ENCODE measurements around the gene AXL. TPM values are rescaled to one million over a fixed set of nuclear protein-coding genes. Genes with fewer than 3 reads are reported as not detected.

The AXL gene
- total and polyA plus RNA-seq, 2 experiments from 2014 or later: 340 to 421 TPM

- Histone ChIP-seq H3K9me2 (ENCODE audit: insufficient read depth) (no peaks in the 10 kb centered on the region), H4K20me1 (ENCODE audit: insufficient read depth) (no peaks in the 10 kb centered on the region), H3F3A (ENCODE audit: insufficient read depth) (peaks cover 43% of the 10 kb centered on the region), H3K4me3 (no peak overlapping the region), H2AFZ (no peak overlapping the region), H3K4me1 (ENCODE audit: insufficient read depth) (no peaks in the 10 kb centered on the region), H3K27ac (no peak overlapping the region), H3K9me3 (ENCODE audit: low read depth) (no peaks in the 10 kb centered on the region), H3K27me3 (replicated peaks; ENCODE audit: insufficient read depth) (no peaks in the 10 kb centered on the region), H3K4me2 (ENCODE audit: unreplicated experiment) (no peak overlapping the region), H3K9ac (no peak overlapping the region), H3K36me3 (ENCODE audit: low read depth) (peaks cover 76% of the 10 kb centered on the region), H3K79me2 (ENCODE audit: insufficient read depth) (peaks cover 88% of the 10 kb centered on the region)
- TF ChIP-seq EZH2phosphoT487 (IDR thresholded peaks at IDR 0.05; ENCODE audit: insufficient read depth, low read depth): no peak
- no peak for TF ChIP-seq EZH2 (IDR thresholded peaks at IDR 0.05; ENCODE audit: insufficient read depth, poor library complexity, severe bottlenecking)
- WGBS, 2 experiments (ENCODE audit: low coverage in 1 of 2, low lambda C conversion rate in 2 of 2, missing lambda C conversion rate in 2 of 2): 90 to 91% methylated on average over 4 of the region's 4 CpGs
- no peak for DNase-seq
- in situ Hi-C loops (cut with MboI): no loop called here
These were observed 16.5 kb downstream of the AXL start for GRCh38 chr19:41235480-41235879.

GRCh38 chr19:41238244-41238643 is 19.2 kb downstream of the AXL start:
- no peaks in the 10 kb centered on the region for H3K9me2 ChIP-seq (ENCODE audit: insufficient read depth)
- in situ Hi-C loops (cut with MboI): no loop called here
- peaks cover 40% of the 10 kb centered on the region for H3F3A ChIP-seq (ENCODE audit: insufficient read depth)
- TF ChIP-seq EZH2 (IDR thresholded peaks at IDR 0.05; ENCODE audit: insufficient read depth, poor library complexity, severe bottlenecking) (no peak), EZH2phosphoT487 (IDR thresholded peaks at IDR 0.05; ENCODE audit: insufficient read depth, low read depth) (no peak)
- H3K4me3 ChIP-seq: no peak overlapping the region
- no peaks in the 10 kb centered on the region for H4K20me1 ChIP-seq (ENCODE audit: insufficient read depth)
- DNase-seq: no peak
- H3K27ac ChIP-seq: no peak overlapping the region
- no peak overlapping the region for H2AFZ ChIP-seq
- no peak overlapping the region for H3K4me2 ChIP-seq (ENCODE audit: unreplicated experiment)
- no peaks in the 10 kb centered on the region for H3K27me3 ChIP-seq (replicated peaks; ENCODE audit: insufficient read depth)
- H3K9ac ChIP-seq: no peak overlapping the region
- WGBS, 2 experiments (ENCODE audit: low coverage in 1 of 2, low lambda C conversion rate in 2 of 2, missing lambda C conversion rate in 2 of 2): 90 to 93% methylated on average over 8 to 10 of the region's 10 CpGs
- peaks cover 77% of the 10 kb centered on the region for H3K36me3 ChIP-seq (ENCODE audit: low read depth)
- H3K9me3 ChIP-seq (ENCODE audit: low read depth): no peaks in the 10 kb centered on the region
- no peaks in the 10 kb centered on the region for H3K4me1 ChIP-seq (ENCODE audit: insufficient read depth)
- peaks cover 88% of the 10 kb centered on the region for H3K79me2 ChIP-seq (ENCODE audit: insufficient read depth)

DNA sequence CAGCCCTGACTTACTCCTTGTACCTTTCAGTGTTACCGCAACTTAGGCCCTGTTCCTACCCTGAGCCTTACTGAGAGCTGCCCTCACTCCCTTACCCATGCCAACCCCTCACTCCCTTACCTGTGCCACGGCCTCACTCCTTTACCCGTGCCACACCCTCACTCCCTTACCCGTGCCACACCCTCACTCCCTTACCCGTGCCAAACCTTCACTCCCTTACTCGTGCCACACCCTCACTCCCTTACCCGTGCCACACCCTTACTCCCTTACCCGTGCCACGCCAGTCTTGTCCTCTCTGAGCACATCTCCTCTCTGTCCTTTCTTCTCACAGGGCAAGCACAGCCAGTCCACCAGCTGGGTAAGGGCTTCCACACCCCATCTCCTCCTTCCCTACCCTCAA is 20.3 kb downstream of the AXL start:
- in situ Hi-C loops (cut with MboI): no loop called here
- Histone ChIP-seq H3K9me2 (ENCODE audit: insufficient read depth) (no peaks in the 10 kb centered on the region), H2AFZ (no peak overlapping the region), H3F3A (ENCODE audit: insufficient read depth) (peaks cover 40% of the 10 kb centered on the region), H3K36me3 (ENCODE audit: low read depth) (peaks cover 77% of the 10 kb centered on the region), H3K4me1 (ENCODE audit: insufficient read depth) (no peaks in the 10 kb centered on the region), H3K79me2 (ENCODE audit: insufficient read depth) (peaks cover 85% of the 10 kb centered on the region), H4K20me1 (ENCODE audit: insufficient read depth) (no peaks in the 10 kb centered on the region), H3K27ac (no peak overlapping the region), H3K4me3 (no peak overlapping the region), H3K9ac (no peak overlapping the region), H3K4me2 (ENCODE audit: unreplicated experiment) (no peak overlapping the region), H3K27me3 (replicated peaks; ENCODE audit: insufficient read depth) (no peaks in the 10 kb centered on the region), H3K9me3 (ENCODE audit: low read depth) (no peaks in the 10 kb centered on the region)
- TF ChIP-seq EZH2phosphoT487 (IDR thresholded peaks at IDR 0.05; ENCODE audit: insufficient read depth, low read depth) (no peak), EZH2 (IDR thresholded peaks at IDR 0.05; ENCODE audit: insufficient read depth, poor library complexity, severe bottlenecking) (no peak)
- 94 to 95% methylated on average over 9 of the region's 9 CpGs for WGBS, 2 experiments (ENCODE audit: low coverage in 1 of 2, low lambda C conversion rate in 2 of 2, missing lambda C conversion rate in 2 of 2)
- DNase-seq: no peak

- H3K4me1 ChIP-seq (ENCODE audit: insufficient read depth): no peaks in the 10 kb centered on the region
- no peak overlapping the region for H3K27ac ChIP-seq
- peaks cover 45% of the 10 kb centered on the region for H3F3A ChIP-seq (ENCODE audit: insufficient read depth)
- H3K9me2 ChIP-seq (ENCODE audit: insufficient read depth): no peaks in the 10 kb centered on the region
- peaks cover 84% of the 10 kb centered on the region for H3K79me2 ChIP-seq (ENCODE audit: insufficient read depth)
- H3K4me2 ChIP-seq (ENCODE audit: unreplicated experiment): no peak overlapping the region
- H3K9me3 ChIP-seq (ENCODE audit: low read depth): no peaks in the 10 kb centered on the region
- H3K36me3 ChIP-seq (ENCODE audit: low read depth): peaks cover 78% of the 10 kb centered on the region
- H3K9ac ChIP-seq: no peak overlapping the region
- no peaks in the 10 kb centered on the region for H4K20me1 ChIP-seq (ENCODE audit: insufficient read depth)
- 89 to 95% methylated on average over 1 to 2 of the region's 2 CpGs for WGBS, 2 experiments (ENCODE audit: low coverage in 1 of 2, low lambda C conversion rate in 2 of 2, missing lambda C conversion rate in 2 of 2)
- no peak overlapping the region for H3K4me3 ChIP-seq
- H2AFZ ChIP-seq: no peak overlapping the region
- in situ Hi-C loops (cut with MboI): no loop called here
- TF ChIP-seq EZH2phosphoT487 (IDR thresholded peaks at IDR 0.05; ENCODE audit: insufficient read depth, low read depth) (no peak), EZH2 (IDR thresholded peaks at IDR 0.05; ENCODE audit: insufficient read depth, poor library complexity, severe bottlenecking) (no peak)
- H3K27me3 ChIP-seq (replicated peaks; ENCODE audit: insufficient read depth): no peaks in the 10 kb centered on the region
- DNase-seq: no peak
These were observed 21.0 kb downstream of the AXL start for GRCh38 chr19:41239961-41240574.

All from GM23248 (cell line).